Natural killer cell treated with Interleukin-12 subunit alpha and Interleukin-12 subunit beta and Interleukin-15 and Interleukin-18, amount 100 ng/mL, for 72 hours (primary cell): ENCODE results near the gene AP2A1. TPM values are rescaled to one million over a fixed set of nuclear protein-coding genes. Genes with fewer than 3 reads are reported as not detected.
A peak's percentile ranks its signal among the peaks of the same experiment; 100 is the strongest.

Experiments used
- ATAC-seq, 2 donors: fragments of 150-1000 bp; cut with Tn5 transposase in 1 of 2; sonication (Bioruptor Pico), chemical (Tn5 transposase) in 1 of 2; 2 replicates each; pipeline ENCODE4 v1.10.0; 2021
- DNase-seq: peaks from one replicate; pipeline ENCODE4 v3.0.0; 2022; ENCODE audit warnings: low spot score
- H3K27ac Mint-ChIP-seq, 2 donors: 1 replicate in 1 of 2; 2 replicates in 1 of 2; pipeline ENCODE4 v1.8.0; 2022; ENCODE audit warnings: mixed read lengths in 2 of 2, mild to moderate bottlenecking in 1 of 2, moderate library complexity in 1 of 2
- H3K27me3 Mint-ChIP-seq, 2 donors: 1 replicate in 1 of 2; 2 replicates in 1 of 2; pipeline ENCODE4 v1.8.0; 2022; ENCODE audit warnings: mixed read lengths in 2 of 2
- H3K36me3 Mint-ChIP-seq: one replicate; pipeline ENCODE4 v1.8.0; 2022; ENCODE audit warnings: mixed read lengths
- H3K4me1 Mint-ChIP-seq, 2 donors: 1 replicate in 1 of 2; 2 replicates in 1 of 2; pipeline ENCODE4 v1.8.0; 2022; ENCODE audit warnings: low read depth in 2 of 2, mixed read lengths in 2 of 2, mild to moderate bottlenecking in 1 of 2
- H3K4me3 Mint-ChIP-seq: one replicate; pipeline ENCODE4 v1.8.0; 2022; ENCODE audit warnings: mixed read lengths
- H3K9me3 Mint-ChIP-seq: 2 replicates; pipeline ENCODE4 v1.8.0; 2022; ENCODE audit warnings: mixed read lengths
- total RNA-seq, 2 donors: library from RNA; stranded (reverse); gene quantifications; one replicate each; pipeline ENCODE4 v1.2.3, GENCODE V29; 2022

Gene AP2A1
- total RNA-seq, 2 donors from 2014 or later: 131 to 142 TPM

DNA sequence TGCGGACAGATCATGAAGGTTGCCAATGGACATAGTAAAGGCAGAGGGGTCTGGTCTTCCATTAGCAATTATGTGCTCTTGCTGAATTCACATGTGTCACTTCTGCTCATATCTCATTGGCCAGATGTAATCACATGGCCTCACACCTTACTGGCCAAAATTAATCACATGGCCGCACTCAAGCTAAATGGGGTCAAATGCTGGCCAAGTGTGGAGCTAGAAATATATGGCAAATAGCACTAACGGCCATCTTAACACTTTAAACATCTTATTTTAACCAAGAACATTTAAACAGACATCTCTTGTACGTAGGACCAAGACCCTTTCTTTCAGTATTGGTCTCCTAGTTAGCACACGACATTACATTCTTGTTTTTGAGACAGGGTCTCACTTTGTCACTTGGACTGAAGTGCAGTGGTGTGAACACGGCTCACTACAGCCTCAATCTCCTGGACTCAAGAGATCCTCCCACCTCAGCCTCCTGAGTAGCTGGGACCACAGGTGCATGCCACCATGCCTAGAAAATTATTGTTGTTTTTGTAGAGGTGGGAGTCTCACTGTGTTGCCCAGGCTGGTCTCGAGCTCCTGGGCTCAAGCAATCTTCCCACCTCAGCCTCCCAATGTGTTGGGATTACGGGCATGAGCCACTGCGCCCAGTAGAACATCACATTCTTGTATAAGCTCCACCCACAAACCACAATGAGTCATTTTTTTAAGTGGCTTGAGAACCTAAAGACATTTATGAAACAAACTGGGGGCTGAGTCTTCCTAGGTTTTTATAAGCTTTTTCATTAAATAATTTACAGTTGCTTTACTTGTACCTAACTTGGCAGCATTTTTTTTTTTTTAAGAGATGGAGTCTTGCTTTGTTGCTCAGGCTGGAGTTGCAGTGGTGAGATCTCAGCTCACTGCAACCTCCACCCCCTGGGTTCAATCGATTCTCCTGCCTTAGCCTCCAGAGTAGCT, 81.2 kb downstream of the AP2A1 start:
- peak overlapping the region; percentile 9 to 64 for H3K27ac Mint-ChIP-seq
- no peaks in the 10 kb centered on the region for H3K27me3 Mint-ChIP-seq
- ATAC-seq (no peak), DNase-seq (no peak)
- H3K36me3 Mint-ChIP-seq: peaks cover 6% of the 10 kb centered on the region
- H3K4me3 Mint-ChIP-seq: peak overlapping the region; percentile 28
- H3K4me1 Mint-ChIP-seq: peaks cover 32 to 33% of the 10 kb centered on the region in 2 donors
- peaks cover 3% of the 10 kb centered on the region for H3K9me3 Mint-ChIP-seq

DNA sequence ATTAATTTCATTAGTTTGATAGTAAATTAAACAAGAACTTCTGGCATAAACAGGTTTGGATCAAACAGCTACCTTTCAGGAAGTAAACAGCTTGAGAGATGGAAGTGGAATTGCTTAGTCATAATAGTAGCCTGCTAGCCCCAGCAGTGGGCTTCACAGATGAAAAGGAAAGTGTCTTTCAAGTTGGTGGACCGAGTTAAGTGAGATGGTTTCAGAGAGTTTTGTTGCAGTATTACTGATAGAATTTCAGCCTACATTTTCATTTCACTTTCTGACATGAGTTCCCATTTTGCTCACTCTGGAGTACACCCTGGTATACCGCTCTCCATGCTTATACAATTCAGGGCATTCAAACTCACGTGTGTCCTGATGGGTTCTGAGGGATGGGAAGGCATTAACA, 82.1 kb downstream of the AP2A1 start:
- Mint-ChIP-seq H3K9me3 (peaks cover 3% of the 10 kb centered on the region), H3K4me1 (peaks cover 32 to 33% of the 10 kb centered on the region in 2 donors), H3K27me3 (no peaks in the 10 kb centered on the region), H3K36me3 (peaks cover 6% of the 10 kb centered on the region), H3K4me3 (peak overlapping the region; percentile 79), H3K27ac (peak overlapping the region; percentile 9 to 64)
- no peak for DNase-seq
- ATAC-seq: peak in 1 of 2 donors; percentile 2

DNA sequence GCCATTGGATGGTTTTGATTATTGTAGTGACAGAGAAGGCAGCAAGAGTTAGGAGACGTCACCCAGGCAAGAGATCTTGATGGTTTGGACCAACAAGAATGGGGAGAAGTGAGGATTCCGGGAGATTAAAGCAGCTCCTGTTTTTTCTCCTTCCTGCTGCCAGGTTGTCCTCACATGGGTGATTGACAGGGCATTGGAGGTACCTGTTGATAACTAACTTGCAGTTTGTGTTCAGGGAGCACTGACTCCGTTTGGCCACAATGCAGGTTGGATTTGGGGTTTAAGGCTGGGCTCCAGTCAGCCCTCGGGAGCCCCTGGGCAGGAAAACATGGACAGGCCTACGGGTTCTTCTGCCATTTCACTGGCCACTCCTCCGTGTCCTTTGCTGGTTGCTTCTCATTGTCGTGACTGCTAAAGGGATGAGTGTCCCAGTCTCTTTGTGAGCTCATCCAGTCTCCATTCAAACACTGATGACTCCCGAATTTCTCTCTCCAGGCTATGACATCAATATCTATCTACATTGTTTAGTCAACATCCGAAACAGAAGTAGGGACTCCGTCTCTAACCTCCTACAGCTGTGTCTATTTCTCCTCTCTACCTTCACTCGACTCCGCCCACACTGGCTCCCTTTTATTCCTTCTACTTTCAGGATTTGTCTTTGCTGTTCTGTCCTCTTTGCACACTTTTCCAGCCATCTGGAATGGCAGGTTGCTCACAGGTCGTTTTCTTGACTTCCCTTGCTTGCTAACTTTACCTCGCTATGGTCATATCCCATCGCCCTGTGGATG, 82.8 kb downstream of the AP2A1 start:
- H3K4me1 Mint-ChIP-seq: peaks cover 32 to 33% of the 10 kb centered on the region in 2 donors
- peak overlapping the region; percentile 91 for H3K4me3 Mint-ChIP-seq
- H3K27ac Mint-ChIP-seq: peak overlapping the region; percentile 75 to 81
- no peak for ATAC-seq
- peaks cover 3% of the 10 kb centered on the region for H3K9me3 Mint-ChIP-seq
- no peaks in the 10 kb centered on the region for H3K27me3 Mint-ChIP-seq
- DNase-seq: no peak
- H3K36me3 Mint-ChIP-seq: peaks cover 6% of the 10 kb centered on the region

DNA sequence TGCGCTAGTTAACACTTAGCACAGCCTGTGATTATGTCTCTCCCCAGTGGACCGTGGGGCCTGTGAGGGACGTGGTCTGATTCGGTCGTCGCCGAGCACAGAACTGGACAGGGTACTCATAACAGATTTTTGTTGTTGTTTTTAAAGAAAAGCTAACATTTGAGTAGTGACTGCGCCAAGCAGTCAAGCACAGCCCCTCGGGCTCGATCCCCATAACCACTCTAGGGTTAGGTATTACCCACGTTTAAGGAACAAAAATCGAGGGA, 83.4 kb downstream of the AP2A1 start:
- Mint-ChIP-seq H3K36me3 (peaks cover 6% of the 10 kb centered on the region), H3K4me3 (peak overlapping the region; percentile 91), H3K27ac (peak overlapping the region; percentile 75 to 81), H3K27me3 (no peaks in the 10 kb centered on the region), H3K9me3 (peaks cover 3% of the 10 kb centered on the region), H3K4me1 (peaks cover 32 to 33% of the 10 kb centered on the region in 2 donors)
- ATAC-seq: no peak
- DNase-seq: no peak

DNA sequence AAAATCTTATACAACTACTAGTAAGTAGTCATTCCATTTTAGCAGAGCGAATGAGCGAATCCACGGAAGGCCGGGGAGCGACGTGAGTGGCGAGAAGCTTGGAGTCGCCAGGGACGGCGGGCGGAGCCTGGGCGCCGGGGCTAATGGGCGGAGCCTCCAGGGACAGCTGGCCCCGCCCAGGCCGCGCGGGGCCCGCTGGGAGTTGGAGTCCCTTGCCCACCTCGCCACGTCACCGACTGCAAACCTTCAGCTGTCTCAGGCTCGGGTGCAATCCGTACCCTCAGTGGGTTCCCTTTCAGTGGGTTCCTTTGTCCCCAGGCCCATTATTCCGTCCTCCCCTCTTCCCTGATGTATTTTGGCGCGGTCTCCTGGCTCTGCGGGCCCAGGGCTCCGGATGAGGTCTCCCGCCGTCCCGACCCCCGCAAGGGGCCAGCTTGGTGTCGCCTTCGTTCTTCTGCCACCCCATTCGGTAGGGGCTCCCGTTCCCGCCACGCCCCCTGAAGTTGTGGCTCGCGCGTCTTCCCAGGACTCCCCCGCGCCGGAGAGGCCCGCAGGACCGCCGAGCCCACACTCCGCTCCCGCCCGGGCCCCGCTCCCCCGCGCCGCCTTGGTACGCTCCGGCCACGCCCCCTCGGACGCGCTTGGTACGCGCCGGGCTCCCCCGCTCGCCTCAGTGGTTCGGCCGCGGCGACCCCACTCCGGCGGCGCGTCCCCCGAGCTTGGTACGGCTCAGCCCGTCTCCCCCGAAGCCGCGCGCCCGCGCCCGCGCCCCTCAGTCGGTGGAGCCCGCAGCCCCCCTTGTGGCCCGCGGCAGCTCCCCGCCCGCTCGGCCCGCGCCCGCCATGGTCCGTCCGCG, 83.9 kb downstream of the AP2A1 start, which contains the start of gene PTOV1:
PTOV1 (plus strand) TSS at position 673 of the 856 bp plus-strand sequence.
- Mint-ChIP-seq H3K4me3 (peak within 1 kb of the TSS; percentile 91), H3K9me3 (peaks cover 3% of the 10 kb centered on the region), H3K27me3 (no peaks in the 10 kb centered on the region), H3K36me3 (peaks cover 6% of the 10 kb centered on the region), H3K27ac (peak within 1 kb of the TSS; percentile 75 to 81), H3K4me1 (peaks cover 32 to 33% of the 10 kb centered on the region in 2 donors)
- peak; percentile 92 to 96 for ATAC-seq
- DNase-seq: peak; percentile 91

DNA sequence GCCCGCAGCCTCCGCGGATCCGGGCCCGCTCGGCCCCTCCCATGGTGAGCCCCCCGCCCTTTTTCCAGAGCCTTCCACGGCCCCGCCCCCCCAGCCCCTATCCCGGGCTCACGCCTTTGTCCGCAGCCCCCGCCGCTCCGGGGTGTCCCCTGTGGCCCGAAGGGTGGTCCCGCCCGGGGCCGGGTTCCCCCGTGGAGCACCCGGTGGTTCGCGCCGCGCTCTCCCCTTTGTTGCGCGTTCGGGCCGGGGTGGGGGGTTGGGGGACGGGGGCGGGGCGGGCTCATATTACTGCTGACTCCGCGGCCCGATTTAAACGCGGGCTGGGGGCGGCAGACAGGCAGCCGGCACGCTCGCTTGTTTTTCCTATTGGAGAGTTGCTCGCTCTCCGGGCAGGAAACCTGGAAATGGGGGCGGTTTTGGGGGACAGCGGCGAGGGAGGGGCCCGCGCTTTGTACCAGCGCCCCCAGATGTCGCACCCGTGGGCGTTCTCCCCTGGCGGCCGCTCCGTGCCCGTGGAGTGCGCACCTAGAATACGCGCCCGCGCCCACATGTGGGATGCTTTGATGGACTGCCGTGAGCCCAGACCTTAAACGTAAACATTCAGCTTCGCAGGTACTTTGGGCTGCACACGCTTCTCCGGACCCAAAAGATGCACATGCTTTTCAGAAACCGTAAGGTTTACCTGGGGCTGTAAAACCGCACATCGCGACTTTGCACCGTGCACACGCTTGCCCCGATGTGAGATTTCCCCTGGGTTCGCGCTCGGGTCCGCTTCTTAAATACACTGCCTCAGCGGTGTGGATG, 84.9 kb downstream of the AP2A1 start:
- Mint-ChIP-seq H3K4me1 (peaks cover 32 to 33% of the 10 kb centered on the region in 2 donors), H3K27me3 (no peaks in the 10 kb centered on the region), H3K36me3 (peaks cover 6% of the 10 kb centered on the region), H3K4me3 (peak overlapping the region; percentile 87), H3K9me3 (peaks cover 3% of the 10 kb centered on the region), H3K27ac (peak overlapping the region; percentile 60 to 75)
- peak in 1 of 2 donors; percentile 3 for ATAC-seq
- no peak for DNase-seq

DNA sequence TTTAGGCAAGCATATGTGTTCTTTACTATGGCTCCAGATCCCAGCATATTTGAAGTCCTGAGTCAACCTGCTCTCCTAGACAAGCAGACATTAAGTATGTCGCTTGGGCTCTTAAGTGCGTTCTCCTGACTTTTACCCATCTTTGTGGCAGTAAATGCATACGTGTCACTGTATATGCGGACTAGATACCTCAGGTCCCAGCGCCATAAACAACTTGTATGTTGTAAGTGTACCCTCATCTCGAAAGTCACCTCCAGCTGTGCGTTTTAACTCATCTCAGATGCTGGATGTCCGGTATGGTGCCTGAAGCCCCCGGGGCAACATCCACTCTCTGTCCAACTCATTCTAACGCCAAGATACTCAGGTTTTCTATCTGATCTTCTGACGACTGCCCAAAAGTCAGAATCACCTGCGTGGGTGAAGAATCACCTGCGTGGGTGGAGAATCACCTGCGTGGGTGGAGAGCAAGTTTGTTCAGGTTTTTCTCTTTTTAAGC, 85.9 kb downstream of the AP2A1 start:
- H3K36me3 Mint-ChIP-seq: peaks cover 6% of the 10 kb centered on the region
- peaks cover 30 to 33% of the 10 kb centered on the region in 2 donors for H3K4me1 Mint-ChIP-seq
- H3K27me3 Mint-ChIP-seq: no peaks in the 10 kb centered on the region
- DNase-seq (no peak), ATAC-seq (no peak)
- peaks cover 3% of the 10 kb centered on the region for H3K9me3 Mint-ChIP-seq
- peak overlapping the region; percentile 87 for H3K4me3 Mint-ChIP-seq
- H3K27ac Mint-ChIP-seq: peak overlapping the region; percentile 60 to 75

DNA sequence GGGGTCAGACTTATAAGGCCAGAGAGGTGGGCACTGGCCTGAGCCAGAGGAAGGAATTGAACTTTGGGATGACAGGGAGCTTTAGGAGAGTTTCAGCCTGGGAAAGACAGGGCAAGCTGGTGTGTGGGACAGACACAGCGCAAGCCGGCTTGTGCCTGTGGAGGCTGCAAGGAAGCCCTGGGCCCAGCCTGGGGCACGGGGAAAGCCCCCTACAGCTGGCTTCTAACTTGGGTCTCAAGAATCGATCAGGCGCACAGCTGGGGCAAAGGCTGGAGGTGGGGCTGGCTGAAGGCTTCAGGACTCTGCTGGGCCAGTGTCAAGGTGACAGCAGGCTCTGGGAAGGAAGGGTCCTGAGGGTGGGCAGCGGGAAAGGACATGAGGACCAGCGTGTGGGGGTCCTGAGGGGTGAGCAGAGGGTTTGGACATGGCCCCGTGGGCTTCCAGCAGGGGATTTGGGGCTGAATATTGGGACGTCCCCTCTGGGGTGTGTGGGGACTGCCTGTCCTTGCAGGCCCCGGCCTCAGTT, 87.1 kb downstream of the AP2A1 start:
- DNase-seq: no peak
- H3K4me3 Mint-ChIP-seq: peak overlapping the region; percentile 21
- no peak for ATAC-seq
- peaks cover 4% of the 10 kb centered on the region for H3K36me3 Mint-ChIP-seq
- peaks cover 19 to 22% of the 10 kb centered on the region in 2 donors for H3K4me1 Mint-ChIP-seq
- H3K27ac Mint-ChIP-seq: peak overlapping the region in 1 of 2 donors; percentile 53
- no peaks in the 10 kb centered on the region for H3K27me3 Mint-ChIP-seq
- H3K9me3 Mint-ChIP-seq: peaks cover 3% of the 10 kb centered on the region

DNA sequence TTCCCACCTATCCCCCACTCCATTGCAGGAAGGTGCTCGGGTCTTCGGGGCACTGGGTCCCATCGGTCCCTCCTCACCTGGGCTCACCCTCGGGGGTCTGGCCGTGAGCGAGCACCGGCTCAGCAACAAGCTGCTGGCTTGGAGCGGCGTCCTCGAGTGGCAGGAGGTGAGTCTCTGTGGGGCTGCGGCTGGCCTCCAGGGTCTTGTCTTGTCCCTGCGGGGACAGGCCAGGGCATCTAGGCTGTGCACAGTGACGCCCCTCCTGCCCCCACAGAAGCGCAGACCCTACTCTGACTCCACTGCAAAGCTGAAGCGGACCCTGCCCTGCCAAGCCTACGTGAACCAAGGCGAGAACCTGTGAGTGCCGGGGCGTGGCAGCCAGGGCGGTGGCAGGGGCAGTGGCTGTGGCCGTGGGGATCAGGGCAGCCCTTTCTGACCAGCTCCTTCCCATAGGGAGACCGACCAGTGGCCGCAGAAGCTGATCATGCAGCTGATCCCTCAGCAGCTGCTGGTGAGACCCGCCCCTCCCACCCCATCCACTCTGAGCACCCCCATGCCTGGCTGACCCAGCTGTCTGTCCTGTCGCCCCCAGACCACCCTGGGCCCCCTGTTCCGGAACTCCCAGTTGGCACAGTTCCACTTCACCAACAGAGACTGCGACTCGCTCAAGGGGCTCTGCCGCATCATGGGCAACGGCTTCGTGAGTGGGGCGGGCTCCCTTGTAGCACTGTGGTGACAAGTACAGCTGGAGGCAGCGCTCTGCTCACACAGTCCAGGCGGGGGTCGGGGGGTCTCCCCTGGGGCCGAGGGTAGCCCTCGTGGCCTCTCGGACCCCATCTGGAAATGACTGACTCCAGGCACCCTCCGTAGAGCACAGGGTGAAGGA, 87.8 kb downstream of the AP2A1 start:
- H3K27me3 Mint-ChIP-seq: no peaks in the 10 kb centered on the region
- H3K9me3 Mint-ChIP-seq: no peaks in the 10 kb centered on the region
- no peak overlapping the region for H3K27ac Mint-ChIP-seq
- no peak for ATAC-seq
- peaks cover 15 to 17% of the 10 kb centered on the region in 2 donors for H3K4me1 Mint-ChIP-seq
- H3K36me3 Mint-ChIP-seq: no peaks in the 10 kb centered on the region
- no peak overlapping the region for H3K4me3 Mint-ChIP-seq
- DNase-seq: no peak

DNA sequence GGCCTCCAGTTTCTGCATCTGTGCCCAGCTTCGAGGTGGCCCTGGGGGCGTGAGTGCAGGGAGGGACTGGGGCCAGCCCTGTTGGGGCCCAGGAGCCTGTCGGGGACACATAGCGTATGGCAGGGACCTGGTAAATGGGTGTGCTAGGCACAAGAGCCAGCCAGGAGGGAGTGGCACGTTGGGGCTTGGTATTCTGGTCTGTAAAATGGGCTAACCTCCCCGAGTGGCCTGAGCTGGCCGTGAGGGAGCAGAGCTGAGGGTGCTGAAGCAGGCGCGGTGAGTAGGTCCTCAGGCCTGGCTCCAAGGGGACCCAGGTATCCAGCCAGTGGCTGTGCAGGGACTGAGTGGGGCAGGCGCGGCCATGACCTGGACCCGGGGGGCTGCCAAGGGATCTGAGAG, 88.5 kb downstream of the AP2A1 start:
- H3K4me1 Mint-ChIP-seq: peaks cover 9 to 11% of the 10 kb centered on the region in 2 donors
- H3K27me3 Mint-ChIP-seq: no peaks in the 10 kb centered on the region
- peak overlapping the region in 1 of 2 donors; percentile 57 for H3K27ac Mint-ChIP-seq
- no peaks in the 10 kb centered on the region for H3K36me3 Mint-ChIP-seq
- H3K9me3 Mint-ChIP-seq: no peaks in the 10 kb centered on the region
- ATAC-seq (no peak), DNase-seq (no peak)
- no peak overlapping the region for H3K4me3 Mint-ChIP-seq

DNA sequence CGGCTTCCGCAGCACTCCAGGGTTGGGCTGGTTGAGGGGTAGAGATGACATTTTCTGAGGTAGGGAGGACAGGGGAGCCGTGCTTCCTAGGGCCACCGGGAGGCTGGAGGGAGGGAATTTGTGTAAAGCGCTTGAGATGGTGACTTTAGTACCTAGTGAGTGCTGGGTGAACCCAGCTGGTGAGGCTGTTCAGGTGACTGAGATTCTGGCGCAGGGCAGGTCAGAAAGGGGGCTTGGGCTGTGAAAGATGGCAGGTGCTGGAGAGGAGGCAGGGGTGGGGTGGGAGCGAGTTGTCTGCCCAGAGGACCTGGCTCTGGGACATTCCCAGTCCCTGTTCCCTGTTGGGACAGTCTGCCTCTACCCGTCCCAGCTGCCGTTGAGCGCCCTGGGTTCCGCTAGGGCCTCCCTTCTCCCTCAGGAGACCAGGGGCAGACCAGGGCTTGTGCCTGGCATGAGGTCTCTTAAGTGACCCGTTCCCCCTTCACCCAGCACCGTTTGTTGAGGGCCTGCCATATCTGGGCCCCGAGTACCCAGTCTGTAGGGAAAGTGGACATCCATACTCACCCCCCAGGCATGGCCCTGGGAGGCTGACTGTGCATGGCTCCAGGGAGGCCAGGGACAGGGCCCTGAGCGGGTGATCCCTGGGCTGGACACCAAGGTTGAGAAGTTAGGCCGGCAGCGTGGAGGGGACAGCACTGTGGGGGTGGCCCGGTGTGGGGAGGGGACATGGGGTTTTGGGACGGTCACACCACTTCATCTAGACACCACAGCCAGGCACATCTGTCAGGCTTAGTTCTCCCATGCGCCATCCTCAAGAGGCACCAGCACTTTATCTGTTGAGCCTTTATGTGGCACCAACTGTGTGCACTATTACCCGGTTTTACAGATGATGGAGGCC, 89.1 kb downstream of the AP2A1 start:
- no peaks in the 10 kb centered on the region for H3K36me3 Mint-ChIP-seq
- H3K9me3 Mint-ChIP-seq: no peaks in the 10 kb centered on the region
- no peak overlapping the region for H3K4me3 Mint-ChIP-seq
- peaks cover 9% of the 10 kb centered on the region in 2 donors for H3K4me1 Mint-ChIP-seq
- DNase-seq (no peak), ATAC-seq (no peak)
- H3K27me3 Mint-ChIP-seq: no peaks in the 10 kb centered on the region
- H3K27ac Mint-ChIP-seq: peak overlapping the region in 1 of 2 donors; percentile 57
